SKM-1 (cell line): ENCODE results near the gene KCNN4.
A peak's percentile ranks its signal among the peaks of the same experiment; 100 is the strongest.
"Not testable (repeated sequence)": the region's sequence is repeated elsewhere in the genome, so short reads cannot be mapped to it uniquely, and the experiment has no call there.

Experiments used
- DNase-seq: peaks from one replicate; lab custom pipeline; 2025; ENCODE audit not compliant: unreplicated experiment; lab: John Stamatoyannopoulos, UW

Gene KCNN4

GRCh38 chr19:43775299-43775890, 5.4 kb downstream of the KCNN4 start:
- DNase-seq, result no peak

- not testable (repeated sequence) for DNase-seq
Observed at GRCh38 chr19:43774940-43775258, 5.9 kb downstream of the KCNN4 start.

- no peak for DNase-seq
Observed at GRCh38 chr19:43774103-43774939, 6.5 kb downstream of the KCNN4 start.

GRCh38 chr19:43773725-43774102, 7.1 kb downstream of the KCNN4 start:
- DNase-seq, result no peak

- no peak for DNase-seq
Observed at GRCh38 chr19:43769256-43769655, 11.5 kb downstream of the KCNN4 start.

- DNase-seq, result peak; percentile 14
Observed at GRCh38 chr19:43768273-43769050, 12.3 kb downstream of the KCNN4 start.

GRCh38 chr19:43767818-43768217, 13.0 kb downstream of the KCNN4 start:
- no peak for DNase-seq

- no peak for DNase-seq
Observed at GRCh38 chr19:43767316-43767715, 13.5 kb downstream of the KCNN4 start.

GRCh38 chr19:43766755-43767043, 14.1 kb downstream of the KCNN4 start:
- DNase-seq, result no peak

GRCh38 chr19:43765109-43765876, 15.5 kb downstream of the KCNN4 start:
- DNase-seq, result no peak

GRCh38 chr19:43764684-43765083, 16.1 kb downstream of the KCNN4 start:
- not testable (repeated sequence) for DNase-seq

GRCh38 chr19:43763473-43763939, 17.3 kb downstream of the KCNN4 start:
- DNase-seq, result no peak

GRCh38 chr19:43762814-43763213, 18.0 kb downstream of the KCNN4 start:
- no peak for DNase-seq

- DNase-seq, result no peak
Observed at GRCh38 chr19:43760941-43761340, 19.8 kb downstream of the KCNN4 start.

- DNase-seq, result no peak
Observed at GRCh38 chr19:43759515-43759914, 21.3 kb downstream of the KCNN4 start.

- DNase-seq, result peak; percentile 19
Observed at GRCh38 chr19:43755256-43755801, 25.4 kb downstream of the KCNN4 start.

GRCh38 chr19:43754503-43755255, 26.1 kb downstream of the KCNN4 start, which contains the start of gene SMG9:
Gene SMG9 (minus strand): TSS chr19:43754962. CDS start chr19:43750741, 4,221 bp downstream.
- peak; percentile 50 for DNase-seq

- no peak for DNase-seq
Observed at GRCh38 chr19:43754253-43754502, 26.6 kb downstream of the KCNN4 start.

GRCh38 chr19:43752287-43752875, 28.4 kb downstream of the KCNN4 start:
- DNase-seq, result no peak
